HepG2 (cell line): ENCODE results near the gene MEF2B. TPM values are rescaled to one million over a fixed set of nuclear protein-coding genes. Genes with fewer than 3 reads are reported as not detected.

Experiments used
- ZNF350 ChIP-seq: sonication (generic); formaldehyde crosslinking; IDR thresholded peaks from 2 replicates; pipeline ENCODE4 v1.4.0; 2020; ENCODE audit warnings: mild to moderate bottlenecking, low read depth, missing genetic modification reagents, borderline replicate concordance
- ZNF569 ChIP-seq: sonication (generic); formaldehyde crosslinking; IDR thresholded peaks from 2 replicates; pipeline ENCODE4 v1.5.0; 2020; ENCODE audit warnings: mild to moderate bottlenecking, missing genetic modification reagents, moderate library complexity, borderline replicate concordance
- polyA plus RNA-seq, 8 experiments: library from polyadenylated mRNA; depleted of rRNA in 3 of 8; stranded (reverse) in 7 of 8; unstranded in 1 of 8; fragments of >200 nt; fragmentation: Illumina TruSeq in 4 of 8; extraction: Trizol in 4 of 8; gene quantifications; 2 replicates each; pipeline versions ENCODE4 v1.2.1 to v1.2.3, GENCODE V29; 2011 to 2016; ENCODE audit warnings: low read depth in 4 of 8, missing spikeins in 1 of 8, mixed read lengths in 1 of 8; ENCODE audit not compliant: insufficient read depth in 1 of 8
- total RNA-seq, 5 experiments: library from RNA; depleted of rRNA; stranded (reverse); fragments of >200 nt; fragmentation: Illumina TruSeq; extraction: Trizol; gene quantifications; 2 replicates each; pipeline ENCODE4 v1.2.3, GENCODE V29; 2016; ENCODE audit warnings: low read depth in 1 of 5
- TF ChIP-seq, protein P1 (sequence below): sonication (generic); formaldehyde crosslinking; IDR thresholded peaks from 2 replicates; pipeline ENCODE4 v1.4.0; 2020; ENCODE audit warnings: missing genetic modification reagents
- TF ChIP-seq, protein P2 (sequence below): sonication (generic); formaldehyde crosslinking; IDR thresholded peaks from 2 replicates; pipeline ENCODE4 v1.5.0; 2020; ENCODE audit warnings: mild to moderate bottlenecking, missing genetic modification reagents, borderline replicate concordance

MEF2B gene
- total and polyA plus RNA-seq, 2 of the 13 experiments (the other 11 are each of a cell fraction or from before 2014, with no cell fraction given): 1.2 to 1.7 TPM

DNA sequence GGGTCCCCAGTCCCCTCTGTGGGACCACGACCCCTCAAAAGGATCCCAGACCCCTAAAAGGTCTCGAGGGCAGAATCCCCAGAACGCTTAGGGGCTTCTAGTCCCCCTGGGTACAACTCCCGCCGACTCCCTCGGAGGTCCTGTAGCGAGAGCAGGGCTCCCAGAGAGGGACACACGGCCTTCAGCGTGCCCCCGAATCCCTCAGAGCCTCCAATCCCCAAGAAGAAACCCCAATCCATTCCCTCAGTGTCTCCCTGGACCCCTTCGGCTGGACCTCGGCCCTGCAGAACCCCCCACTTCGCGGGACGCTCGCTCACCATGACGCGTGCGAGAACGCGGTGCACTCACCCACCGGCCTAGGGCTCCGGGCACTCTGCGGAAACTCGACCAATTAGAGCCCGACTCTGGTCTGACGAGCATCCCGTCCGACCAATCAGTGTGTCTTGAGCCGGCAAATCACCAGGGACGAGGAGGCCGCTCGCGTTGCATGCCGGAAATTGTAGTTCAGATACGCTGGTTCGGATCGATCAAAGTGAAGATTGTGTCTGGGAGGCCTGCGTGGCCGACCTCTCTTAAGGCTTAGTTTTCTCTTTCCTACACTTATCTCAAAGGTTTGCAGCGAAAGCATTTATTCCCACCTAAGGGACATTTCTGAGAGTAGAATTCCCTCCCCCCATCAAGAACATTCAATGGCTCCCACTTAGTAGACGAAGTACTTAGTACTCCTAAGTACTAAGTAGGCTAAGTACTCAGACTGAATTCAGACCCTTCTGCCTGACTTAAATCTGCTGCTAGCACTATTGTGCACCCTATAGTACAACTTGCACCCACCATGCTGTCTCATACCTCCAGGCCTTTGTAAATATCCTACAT is 31.7 kb downstream of the MEF2B start, which contains the start of gene TMEM161A (continued):
- TF ChIP-seq, protein P1, sequence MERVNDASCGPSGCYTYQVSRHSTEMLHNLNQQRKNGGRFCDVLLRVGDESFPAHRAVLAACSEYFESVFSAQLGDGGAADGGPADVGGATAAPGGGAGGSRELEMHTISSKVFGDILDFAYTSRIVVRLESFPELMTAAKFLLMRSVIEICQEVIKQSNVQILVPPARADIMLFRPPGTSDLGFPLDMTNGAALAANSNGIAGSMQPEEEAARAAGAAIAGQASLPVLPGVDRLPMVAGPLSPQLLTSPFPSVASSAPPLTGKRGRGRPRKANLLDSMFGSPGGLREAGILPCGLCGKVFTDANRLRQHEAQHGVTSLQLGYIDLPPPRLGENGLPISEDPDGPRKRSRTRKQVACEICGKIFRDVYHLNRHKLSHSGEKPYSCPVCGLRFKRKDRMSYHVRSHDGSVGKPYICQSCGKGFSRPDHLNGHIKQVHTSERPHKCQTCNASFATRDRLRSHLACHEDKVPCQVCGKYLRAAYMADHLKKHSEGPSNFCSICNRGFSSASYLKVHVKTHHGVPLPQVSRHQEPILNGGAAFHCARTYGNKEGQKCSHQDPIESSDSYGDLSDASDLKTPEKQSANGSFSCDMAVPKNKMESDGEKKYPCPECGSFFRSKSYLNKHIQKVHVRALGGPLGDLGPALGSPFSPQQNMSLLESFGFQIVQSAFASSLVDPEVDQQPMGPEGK: peak; percentile 51; the same call in 1 of the 2 replicates
- TF ChIP-seq, protein P2, sequence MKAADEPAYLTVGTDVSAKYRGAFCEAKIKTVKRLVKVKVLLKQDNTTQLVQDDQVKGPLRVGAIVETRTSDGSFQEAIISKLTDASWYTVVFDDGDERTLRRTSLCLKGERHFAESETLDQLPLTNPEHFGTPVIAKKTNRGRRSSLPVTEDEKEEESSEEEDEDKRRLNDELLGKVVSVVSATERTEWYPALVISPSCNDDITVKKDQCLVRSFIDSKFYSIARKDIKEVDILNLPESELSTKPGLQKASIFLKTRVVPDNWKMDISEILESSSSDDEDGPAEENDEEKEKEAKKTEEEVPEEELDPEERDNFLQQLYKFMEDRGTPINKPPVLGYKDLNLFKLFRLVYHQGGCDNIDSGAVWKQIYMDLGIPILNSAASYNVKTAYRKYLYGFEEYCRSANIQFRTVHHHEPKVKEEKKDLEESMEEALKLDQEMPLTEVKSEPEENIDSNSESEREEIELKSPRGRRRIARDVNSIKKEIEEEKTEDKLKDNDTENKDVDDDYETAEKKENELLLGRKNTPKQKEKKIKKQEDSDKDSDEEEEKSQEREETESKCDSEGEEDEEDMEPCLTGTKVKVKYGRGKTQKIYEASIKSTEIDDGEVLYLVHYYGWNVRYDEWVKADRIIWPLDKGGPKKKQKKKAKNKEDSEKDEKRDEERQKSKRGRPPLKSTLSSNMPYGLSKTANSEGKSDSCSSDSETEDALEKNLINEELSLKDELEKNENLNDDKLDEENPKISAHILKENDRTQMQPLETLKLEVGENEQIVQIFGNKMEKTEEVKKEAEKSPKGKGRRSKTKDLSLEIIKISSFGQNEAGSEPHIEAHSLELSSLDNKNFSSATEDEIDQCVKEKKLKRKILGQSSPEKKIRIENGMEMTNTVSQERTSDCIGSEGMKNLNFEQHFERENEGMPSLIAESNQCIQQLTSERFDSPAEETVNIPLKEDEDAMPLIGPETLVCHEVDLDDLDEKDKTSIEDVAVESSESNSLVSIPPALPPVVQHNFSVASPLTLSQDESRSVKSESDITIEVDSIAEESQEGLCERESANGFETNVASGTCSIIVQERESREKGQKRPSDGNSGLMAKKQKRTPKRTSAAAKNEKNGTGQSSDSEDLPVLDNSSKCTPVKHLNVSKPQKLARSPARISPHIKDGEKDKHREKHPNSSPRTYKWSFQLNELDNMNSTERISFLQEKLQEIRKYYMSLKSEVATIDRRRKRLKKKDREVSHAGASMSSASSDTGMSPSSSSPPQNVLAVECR (CRISPR knock-in tag): peak; percentile 62; the same call in 1 of the 2 replicates
- no peak for TF ChIP-seq ZNF569 (CRISPR knock-in tag)
- TF ChIP-seq ZNF350 (CRISPR knock-in tag): peak; percentile 46; the same call in 1 of the 2 replicates
